ENCODE results near the gene SEC24C.

- TF ChIP-seq CTCF (IDR thresholded peaks at IDR 0.05; ENCODE audit: low read depth, low read length, poor library complexity, severe bottlenecking) (no peak), EZH2phosphoT487 (IDR thresholded peaks at IDR 0.05; ENCODE audit: borderline replicate concordance, low read length) (no peak)
Measured at GRCh38 chr10:73746721-73747120, 2.5 kb downstream of the SEC24C start.

Measured in DOHH2 (cell line).